Hematopoietic multipotent progenitor cell treated with erythropoietin and hydrocortisone succinate and interleukin-3 and kit ligand, for 6 days (in vitro differentiated cells): ENCODE data around the gene TMEM131L.

Experiments used
- DNase-seq: peaks from one replicate; pipeline ENCODE4 v3.0.0-alpha.2; 2015

TMEM131L gene

DNA sequence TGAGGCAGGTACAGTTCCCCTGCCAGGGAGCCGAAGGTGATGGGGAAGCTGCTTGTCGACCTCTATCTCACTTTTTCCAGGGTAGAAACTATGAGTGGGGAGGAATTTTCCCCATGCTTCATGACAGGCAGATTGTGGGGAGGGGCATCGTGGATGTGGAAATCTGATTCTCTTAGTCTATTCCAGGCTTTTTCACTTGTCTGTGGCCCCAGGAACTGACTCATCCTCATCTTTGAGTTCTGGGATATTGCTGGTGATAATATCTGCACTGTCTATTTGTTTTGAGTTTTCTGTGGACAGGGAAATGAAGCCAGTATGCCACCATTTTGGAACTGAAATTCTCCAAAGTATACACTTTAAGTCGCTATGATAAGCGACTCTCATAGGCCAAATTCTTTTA lies 210.3 kb downstream of the TMEM131L start:
- DNase-seq: no peak

DNA sequence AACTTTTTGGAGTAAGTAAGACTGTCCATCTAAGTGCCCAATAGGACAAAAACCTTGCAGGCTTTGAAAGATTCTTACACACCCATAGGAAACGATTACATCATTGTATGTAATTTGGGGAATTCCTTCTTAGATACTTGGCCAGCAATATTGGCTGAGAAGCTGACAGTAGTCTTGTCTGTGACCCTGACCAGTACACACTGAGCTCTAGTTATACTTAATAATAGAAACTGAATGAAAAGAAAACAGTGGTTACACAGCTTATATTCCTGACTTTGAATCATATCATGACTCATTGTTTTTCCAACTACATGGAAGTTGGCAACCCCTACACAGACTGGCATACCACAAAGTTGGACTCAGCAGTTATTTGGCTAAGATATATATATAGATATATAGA lies 210.8 kb downstream of the TMEM131L start:
- DNase-seq: no peak

DNA sequence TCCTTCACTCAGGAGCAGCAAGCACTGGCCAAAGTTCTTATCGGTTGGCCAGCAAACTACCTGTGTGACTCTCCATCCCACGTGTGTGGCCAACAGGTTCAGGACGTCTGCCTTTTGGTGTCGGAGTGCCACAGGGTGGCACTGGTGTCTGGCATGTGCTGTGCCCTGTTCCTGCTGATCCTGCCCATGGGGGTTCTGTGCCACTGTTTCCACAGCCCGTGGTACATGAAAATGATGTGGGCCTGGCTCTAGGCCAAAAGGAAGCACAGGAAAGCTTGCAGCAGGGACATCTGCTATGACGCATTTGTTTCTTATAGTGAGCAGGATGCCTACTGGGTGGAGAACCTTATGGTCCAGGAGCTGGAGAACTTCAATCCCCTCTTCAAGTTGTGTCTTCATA lies 213.3 kb downstream of the TMEM131L start:
- DNase-seq: no peak

DNA sequence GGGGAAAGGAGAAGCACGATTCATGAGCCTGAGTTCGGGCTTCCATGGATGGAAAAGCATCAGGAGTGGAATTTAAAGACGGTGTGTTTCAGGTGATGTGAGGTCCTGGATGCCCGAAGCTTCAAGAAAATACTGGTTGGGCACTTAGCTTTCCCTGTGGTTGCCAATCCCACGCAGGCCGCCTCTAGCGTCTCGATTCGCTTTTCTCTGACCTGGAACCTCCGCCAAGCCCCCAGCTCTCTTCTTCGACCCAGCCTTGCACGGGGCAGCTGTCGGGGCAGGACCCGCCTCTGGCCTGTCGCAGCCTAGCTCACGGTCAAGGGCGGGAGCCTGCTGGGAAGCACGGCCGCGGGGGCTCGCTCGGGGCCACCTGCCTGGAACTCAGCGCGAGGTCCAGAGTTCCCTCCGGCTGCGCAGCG lies 217.6 kb downstream of the TMEM131L start:
- DNase-seq: no peak

DNA sequence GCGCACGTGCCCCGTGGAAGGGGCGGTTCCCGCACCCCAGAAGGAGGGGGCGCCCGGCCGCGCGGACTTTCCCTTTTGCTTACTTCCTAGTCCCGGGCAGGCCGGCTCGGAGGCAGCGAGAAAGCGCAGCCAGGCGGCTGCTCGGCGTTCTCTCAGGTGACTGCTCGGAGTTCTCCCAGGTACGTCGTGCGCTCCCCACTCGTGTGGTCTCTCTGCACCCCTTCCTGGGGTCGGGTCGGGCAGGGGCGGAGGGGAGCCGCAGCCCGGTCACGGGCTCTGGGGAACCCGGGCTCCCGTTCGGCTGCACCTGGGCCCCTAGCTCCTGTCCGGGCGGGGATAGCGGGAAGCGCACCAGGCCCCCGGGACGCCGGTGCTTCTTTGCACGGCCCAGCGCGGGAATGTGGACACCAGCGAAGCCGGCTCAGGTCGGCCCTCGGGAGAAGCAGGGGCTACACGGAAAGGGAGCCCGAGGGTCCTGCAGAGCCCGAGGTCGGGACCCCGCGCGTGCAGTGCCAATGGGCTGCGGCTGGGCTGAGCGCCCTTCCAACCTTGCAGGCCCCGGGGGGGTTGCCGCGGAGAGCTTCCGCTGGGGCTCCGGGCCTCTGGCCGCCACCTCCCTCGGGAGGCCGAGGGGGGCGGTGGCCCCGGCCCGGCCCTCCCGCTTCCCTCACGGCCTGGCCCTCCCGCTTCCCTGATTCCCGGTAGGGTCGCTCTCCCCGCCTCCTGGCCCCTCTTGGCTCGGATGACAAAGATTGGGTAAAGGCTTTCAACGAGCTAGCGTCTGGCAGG lies 218.2 kb downstream of the TMEM131L start, which contains the start of gene TLR2:
Gene TLR2 (plus strand): TSS at position 99 of the 789 bp plus-strand sequence. CDS start 18,628 bp downstream, outside the sequence.
- DNase-seq: peak; percentile 62

DNA sequence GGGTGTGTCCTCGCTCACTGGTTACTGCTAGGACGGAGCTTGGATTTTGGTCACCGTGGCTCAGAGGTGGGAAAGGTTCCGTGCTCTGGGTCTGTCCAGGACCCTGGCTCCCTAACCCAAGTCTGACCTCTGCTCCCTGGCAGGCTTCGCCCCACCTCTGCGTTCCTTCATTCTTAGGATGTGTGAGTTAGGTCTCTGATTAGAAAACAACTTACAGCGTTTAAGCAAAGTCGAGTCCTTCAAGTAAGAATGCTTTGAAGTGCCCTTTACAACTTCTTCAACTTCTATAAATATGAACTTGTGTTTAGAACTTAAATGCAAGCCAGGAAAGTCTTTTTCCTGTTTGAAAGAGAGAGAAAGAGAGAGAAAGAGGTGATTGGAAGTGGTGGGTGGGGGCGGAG lies 218.8 kb downstream of the TMEM131L start:
- DNase-seq: no peak
